ENCODE data around the gene SMARCA1.
A peak's percentile ranks its signal among the peaks of the same experiment; 100 is the strongest.

Gene SMARCA1

DNA sequence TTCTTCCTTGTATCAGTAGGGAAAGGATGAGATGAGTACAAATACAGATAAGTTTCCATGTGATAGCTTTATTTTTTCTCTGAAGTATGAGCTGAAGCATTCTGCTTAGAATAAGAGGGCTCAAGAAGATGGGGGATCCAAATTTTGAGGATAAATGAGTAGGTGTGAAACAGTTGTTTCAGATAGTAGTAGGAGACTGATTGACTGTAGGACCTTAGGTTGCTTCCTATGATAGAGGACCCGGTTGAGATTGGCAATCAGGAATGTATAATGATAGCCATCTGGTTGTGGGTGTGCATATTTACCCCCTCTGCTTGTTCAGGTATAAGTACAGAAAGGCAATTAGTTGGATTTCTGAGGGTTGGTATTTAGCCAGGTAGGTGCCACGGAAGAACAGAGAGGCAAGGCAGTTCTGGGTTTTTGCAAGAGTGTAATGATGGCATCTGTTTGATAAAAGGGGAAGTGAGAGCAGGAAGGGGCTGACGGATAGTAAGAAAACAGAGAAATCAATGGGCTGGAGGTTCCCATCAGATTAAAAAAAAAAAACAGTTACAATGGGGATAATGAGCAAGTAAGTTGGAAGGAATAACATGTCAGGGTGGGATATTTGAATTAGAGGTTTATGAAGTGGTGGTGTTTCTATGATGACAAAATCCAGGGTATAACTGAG lies 30.5 kb upstream of the SMARCA1 start:
- no peak overlapping the region for H3K27ac ChIP-seq
- in situ Hi-C loops (cut with HindIII; ENCODE audit: low pct_ligation_motif_present, low sequenced_read_pairs): no loop called here
- TF ChIP-seq, protein P1, sequence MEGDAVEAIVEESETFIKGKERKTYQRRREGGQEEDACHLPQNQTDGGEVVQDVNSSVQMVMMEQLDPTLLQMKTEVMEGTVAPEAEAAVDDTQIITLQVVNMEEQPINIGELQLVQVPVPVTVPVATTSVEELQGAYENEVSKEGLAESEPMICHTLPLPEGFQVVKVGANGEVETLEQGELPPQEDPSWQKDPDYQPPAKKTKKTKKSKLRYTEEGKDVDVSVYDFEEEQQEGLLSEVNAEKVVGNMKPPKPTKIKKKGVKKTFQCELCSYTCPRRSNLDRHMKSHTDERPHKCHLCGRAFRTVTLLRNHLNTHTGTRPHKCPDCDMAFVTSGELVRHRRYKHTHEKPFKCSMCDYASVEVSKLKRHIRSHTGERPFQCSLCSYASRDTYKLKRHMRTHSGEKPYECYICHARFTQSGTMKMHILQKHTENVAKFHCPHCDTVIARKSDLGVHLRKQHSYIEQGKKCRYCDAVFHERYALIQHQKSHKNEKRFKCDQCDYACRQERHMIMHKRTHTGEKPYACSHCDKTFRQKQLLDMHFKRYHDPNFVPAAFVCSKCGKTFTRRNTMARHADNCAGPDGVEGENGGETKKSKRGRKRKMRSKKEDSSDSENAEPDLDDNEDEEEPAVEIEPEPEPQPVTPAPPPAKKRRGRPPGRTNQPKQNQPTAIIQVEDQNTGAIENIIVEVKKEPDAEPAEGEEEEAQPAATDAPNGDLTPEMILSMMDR (IDR thresholded peaks at IDR 0.05; ENCODE audit: low read depth, low read length, missing control alignments): no peak
- no peak for DNase-seq
- peaks cover 2% of the 10 kb centered on the region for H3K36me3 ChIP-seq (replicated peaks)
- no peaks in the 10 kb centered on the region for H3K27me3 ChIP-seq (replicated peaks)
- no peak overlapping the region for H3K4me3 ChIP-seq (ENCODE audit: low read depth, low read length)

DNA sequence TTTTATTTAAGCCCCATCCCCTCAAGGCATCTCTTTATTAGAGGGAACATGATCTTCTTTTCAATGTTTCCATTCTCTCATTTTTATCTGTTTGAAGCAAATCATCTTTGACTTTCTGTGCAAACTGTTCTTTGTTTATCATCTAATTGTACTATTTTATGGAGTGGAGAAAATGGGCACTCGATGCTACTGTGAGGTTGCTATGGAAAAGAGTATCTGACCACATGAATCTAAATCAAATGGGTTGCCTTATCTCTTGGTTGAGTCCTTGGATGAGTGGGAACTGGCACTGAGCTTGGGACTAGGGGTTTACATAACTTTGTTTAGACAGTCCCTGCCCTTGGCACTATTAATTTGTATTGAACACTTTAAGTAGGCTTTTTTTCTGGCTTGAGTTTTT lies 25.8 kb upstream of the SMARCA1 start:
- Histone ChIP-seq H3K36me3 (replicated peaks) (no peaks in the 10 kb centered on the region), H3K4me3 (ENCODE audit: low read depth, low read length) (no peak overlapping the region), H3K27ac (no peak overlapping the region), H3K27me3 (replicated peaks) (no peaks in the 10 kb centered on the region)
- in situ Hi-C loops (cut with HindIII; ENCODE audit: low pct_ligation_motif_present, low sequenced_read_pairs): no loop called here
- TF ChIP-seq, protein P1 (IDR thresholded peaks at IDR 0.05; ENCODE audit: low read depth, low read length, missing control alignments): no peak
- no peak for DNase-seq

DNA sequence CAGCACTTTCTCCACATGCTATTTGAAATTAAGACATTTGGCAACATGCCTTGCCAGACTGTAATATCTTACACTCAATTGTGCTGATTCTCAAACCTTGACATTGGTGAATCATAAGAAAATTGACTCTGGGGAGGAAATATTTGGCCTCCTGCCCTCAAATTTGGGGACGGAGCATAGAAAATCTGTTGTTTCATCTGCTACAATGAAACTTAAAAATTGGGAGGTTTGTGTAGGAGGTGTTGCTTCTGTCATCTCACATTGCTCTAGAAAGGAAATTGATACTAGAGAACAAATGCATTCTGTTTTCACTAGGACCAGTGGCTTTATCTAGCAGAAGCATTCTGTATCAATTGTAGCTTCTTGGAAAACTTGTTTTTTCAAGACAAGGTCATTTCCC lies 22.1 kb upstream of the SMARCA1 start:
- H3K27ac ChIP-seq: no peak overlapping the region
- no peaks in the 10 kb centered on the region for H3K36me3 ChIP-seq (replicated peaks)
- no peaks in the 10 kb centered on the region for H3K27me3 ChIP-seq (replicated peaks)
- in situ Hi-C loops (cut with HindIII; ENCODE audit: low pct_ligation_motif_present, low sequenced_read_pairs): no loop called here
- no peak overlapping the region for H3K4me3 ChIP-seq (ENCODE audit: low read depth, low read length)
- no peak for DNase-seq
- TF ChIP-seq, protein P1 (IDR thresholded peaks at IDR 0.05; ENCODE audit: low read depth, low read length, missing control alignments): no peak

DNA sequence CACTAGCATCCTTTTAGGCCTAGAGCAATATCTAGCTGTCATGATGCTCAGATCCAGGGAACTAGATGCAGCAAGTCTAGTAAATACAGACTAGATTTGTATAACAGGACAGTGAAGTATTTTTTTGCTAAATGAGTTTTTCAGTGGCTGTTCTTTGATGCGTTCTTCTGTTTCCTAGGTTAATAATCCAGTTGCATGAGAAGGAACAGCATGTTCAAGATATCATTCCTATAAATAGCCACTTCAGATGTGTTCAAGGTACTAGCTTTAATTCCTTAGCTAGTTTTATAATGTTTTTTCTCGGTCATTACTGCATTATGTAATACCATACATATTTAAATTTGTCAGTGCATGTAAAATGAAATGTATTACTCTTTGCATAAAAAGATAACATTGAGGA lies 21.5 kb upstream of the SMARCA1 start:
- in situ Hi-C loops (cut with HindIII; ENCODE audit: low pct_ligation_motif_present, low sequenced_read_pairs): no loop called here
- no peak for DNase-seq
- no peak overlapping the region for H3K27ac ChIP-seq

DNA sequence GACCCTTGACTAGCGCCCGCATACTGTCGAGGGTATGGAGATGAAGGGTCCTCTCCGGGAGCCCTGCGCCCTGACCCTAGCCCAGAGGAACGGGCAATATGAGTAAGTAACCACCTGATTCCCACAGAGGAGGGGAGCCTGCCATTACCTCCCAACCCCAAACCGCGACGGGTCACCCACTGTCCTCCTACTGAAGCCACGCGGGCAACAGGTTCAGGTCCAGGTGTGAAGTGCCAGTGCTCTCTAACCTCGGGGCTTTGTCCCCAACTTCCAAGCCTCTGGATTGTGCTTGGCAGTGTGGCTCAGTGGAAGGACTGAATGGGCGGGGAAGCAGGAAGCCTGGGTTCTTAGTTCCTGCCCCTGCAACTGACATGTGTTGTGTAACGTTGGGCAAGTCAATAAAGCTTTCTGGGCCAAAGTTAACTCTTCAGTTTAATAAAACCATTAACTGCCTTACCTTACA lies 17.5 kb upstream of the SMARCA1 start:
- DNase-seq: no peak
- TF ChIP-seq, protein P1 (IDR thresholded peaks at IDR 0.05; ENCODE audit: low read depth, low read length, missing control alignments): no peak
- in situ Hi-C loops (cut with HindIII; ENCODE audit: low pct_ligation_motif_present, low sequenced_read_pairs): no loop called here

More for the DNA sequence above, 21.5 kb upstream of the SMARCA1 start:
- no peaks in the 10 kb centered on the region for H3K36me3 ChIP-seq (replicated peaks)
- no peaks in the 10 kb centered on the region for H3K27me3 ChIP-seq (replicated peaks)
- TF ChIP-seq, protein P1 (IDR thresholded peaks at IDR 0.05; ENCODE audit: low read depth, low read length, missing control alignments): no peak
- no peak overlapping the region for H3K4me3 ChIP-seq (ENCODE audit: low read depth, low read length)

More for the DNA sequence above, 17.5 kb upstream of the SMARCA1 start:
- Histone ChIP-seq H3K27ac (no peak overlapping the region), H3K4me3 (ENCODE audit: low read depth, low read length) (peak overlapping the region; percentile 62), H3K36me3 (replicated peaks) (no peaks in the 10 kb centered on the region), H3K27me3 (replicated peaks) (no peaks in the 10 kb centered on the region)

All from brain microvascular endothelial cell (primary cell).